M059J (cell line): ENCODE measurements around the gene OVCH2. TPM values are rescaled to one million over a fixed set of nuclear protein-coding genes. Genes with fewer than 3 reads are reported as not detected.
"Not testable (repeated sequence)": the region's sequence is repeated elsewhere in the genome, so short reads cannot be mapped to it uniquely, and the experiment has no call there.

Experiments
- DNase-seq: peaks from one replicate; pipeline ENCODE4 v3.0.0-alpha.2; 2012; ENCODE audit warnings: low read depth
- total RNA-seq: library from RNA; depleted of rRNA; stranded (reverse); fragments of >200 nt; shearing (Covaris generic); gene quantifications from 2 replicates; pipeline ENCODE4 v1.2.3, GENCODE V29; 2014; rRNA removed

The OVCH2 gene, protein sequence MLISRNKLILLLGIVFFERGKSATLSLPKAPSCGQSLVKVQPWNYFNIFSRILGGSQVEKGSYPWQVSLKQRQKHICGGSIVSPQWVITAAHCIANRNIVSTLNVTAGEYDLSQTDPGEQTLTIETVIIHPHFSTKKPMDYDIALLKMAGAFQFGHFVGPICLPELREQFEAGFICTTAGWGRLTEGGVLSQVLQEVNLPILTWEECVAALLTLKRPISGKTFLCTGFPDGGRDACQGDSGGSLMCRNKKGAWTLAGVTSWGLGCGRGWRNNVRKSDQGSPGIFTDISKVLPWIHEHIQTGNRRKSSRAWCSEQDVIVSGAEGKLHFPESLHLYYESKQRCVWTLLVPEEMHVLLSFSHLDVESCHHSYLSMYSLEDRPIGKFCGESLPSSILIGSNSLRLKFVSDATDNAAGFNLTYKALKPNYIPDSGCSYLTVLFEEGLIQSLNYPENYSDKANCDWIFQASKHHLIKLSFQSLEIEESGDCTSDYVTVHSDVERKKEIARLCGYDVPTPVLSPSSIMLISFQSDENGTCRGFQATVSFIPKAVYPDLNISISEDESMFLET
- 0.57 TPM in 1 of 2 replicates, not detected in the other for total RNA-seq

DNA sequence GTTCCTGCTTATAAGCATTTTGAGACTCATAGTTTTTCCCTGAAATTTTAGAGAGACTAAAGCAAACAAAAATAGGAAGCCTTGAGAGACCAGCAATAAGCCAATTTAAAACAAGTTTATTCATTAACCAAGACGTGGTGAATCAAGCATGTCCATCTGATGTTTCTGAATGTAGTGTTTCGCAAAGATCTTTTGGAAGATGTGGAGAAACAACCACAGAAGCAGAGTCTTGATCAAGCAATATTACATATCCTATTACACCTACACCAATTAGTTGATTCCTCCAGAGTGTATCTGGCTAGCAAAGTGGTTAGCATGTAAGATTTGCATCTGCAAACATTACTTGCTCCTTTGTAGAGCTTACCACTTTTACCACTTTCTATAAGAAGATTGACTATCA, at the start of gene OVCH2:
Gene OVCH2, minus strand, starts transcription at position 101 of the 400 bp plus-strand sequence. Its CDS starts 83 bp downstream, at position 18.
- DNase-seq = no peak

DNA sequence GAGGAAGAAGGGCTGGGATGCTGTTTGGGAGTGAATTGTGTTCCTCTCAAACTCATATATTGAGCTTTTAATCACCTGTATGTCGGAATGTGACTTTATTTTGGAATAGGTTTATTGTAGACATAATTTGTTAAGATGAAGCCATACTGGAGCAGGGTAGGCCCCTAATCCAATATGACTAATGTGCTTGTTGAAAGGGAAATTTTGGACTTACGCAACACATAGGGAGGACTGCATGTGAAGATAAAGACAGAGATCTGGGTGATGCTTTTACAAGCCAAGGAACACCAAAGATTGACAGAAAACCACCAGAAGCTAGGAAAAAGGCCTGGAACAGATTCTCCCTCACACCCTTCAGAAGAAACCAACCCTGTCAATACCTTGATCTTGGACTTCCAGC, 43.2 kb upstream of the OVCH2 start:
- DNase-seq = peak; percentile 34

DNA sequence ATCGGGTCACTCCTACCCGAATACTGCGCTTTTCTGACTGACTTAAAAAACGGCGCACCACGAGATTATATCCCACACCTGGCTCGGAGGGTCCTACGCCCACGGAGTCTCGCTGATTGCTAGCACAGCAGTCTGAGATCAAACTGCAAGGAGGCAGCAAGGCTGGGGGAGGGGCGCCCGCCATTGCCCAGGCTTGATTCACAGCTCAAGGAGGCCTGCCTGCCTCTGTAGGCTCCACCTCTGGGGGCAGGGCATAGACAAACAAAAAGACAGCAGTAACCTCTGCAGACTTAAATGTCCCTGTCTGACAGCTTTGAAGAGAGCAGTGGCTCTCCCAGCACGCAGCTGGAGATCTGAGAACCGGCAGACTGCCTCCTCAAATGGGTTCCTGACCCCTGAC, 28.5 kb upstream of the OVCH2 start:
- not testable (repeated sequence) for DNase-seq

DNA sequence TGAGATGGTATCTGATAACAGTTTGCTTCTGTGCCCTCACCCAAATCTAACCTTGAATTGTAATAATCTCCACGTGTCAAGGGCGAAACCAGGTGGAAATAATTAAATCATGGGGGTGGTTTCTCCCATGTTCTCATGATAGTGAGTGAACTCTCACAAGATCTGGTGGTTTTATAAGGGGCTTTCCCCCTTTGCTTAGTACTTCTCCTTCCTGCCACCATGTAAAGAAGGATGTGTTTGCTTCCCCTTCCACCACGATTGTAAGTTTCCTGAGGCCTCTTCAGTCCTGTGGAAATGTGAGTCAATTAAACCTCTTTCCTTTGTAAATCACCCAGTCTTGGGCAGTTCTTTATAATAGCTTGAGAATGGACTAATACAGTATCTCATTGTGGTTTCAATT, 8.5 kb upstream of the OVCH2 start:
- no peak for DNase-seq

DNA sequence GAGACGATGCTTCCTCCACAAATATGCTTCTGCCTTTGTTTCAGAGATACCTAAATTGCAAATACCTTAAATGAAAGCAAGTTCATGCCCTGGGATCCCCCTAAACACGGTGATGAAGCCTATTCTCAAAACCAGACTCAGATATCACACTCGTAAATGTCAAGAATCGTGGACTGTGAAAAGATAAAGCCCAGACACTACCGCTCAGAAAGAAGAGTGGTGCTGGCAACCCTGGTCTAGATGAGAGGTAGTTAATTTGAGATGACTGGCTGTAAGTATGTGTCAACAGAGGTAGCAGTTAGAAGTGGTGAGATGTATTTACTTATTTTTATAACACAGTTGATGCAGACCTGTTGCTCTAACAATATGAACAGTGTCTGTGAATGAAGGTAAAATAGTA, 2.5 kb downstream of the OVCH2 start:
- no peak for DNase-seq

DNA sequence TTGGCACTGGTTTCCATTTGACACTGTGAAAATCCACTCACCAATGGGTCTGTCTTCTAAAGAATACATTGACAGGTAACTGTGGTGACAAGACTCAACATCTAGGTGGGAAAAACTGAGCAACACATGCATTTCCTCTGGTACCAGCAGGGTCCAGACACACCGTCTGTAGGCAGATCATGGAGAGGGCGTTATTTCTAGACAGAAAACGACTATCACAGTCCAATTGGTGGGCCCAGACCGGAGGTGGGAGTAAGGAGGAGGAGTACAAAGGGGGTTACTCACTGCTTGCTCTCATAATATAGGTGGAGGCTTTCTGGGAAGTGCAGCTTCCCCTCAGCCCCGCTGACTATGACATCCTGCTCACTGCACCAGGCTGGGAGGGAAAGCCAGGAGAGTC, 9.9 kb downstream of the OVCH2 start:
- no peak for DNase-seq

DNA sequence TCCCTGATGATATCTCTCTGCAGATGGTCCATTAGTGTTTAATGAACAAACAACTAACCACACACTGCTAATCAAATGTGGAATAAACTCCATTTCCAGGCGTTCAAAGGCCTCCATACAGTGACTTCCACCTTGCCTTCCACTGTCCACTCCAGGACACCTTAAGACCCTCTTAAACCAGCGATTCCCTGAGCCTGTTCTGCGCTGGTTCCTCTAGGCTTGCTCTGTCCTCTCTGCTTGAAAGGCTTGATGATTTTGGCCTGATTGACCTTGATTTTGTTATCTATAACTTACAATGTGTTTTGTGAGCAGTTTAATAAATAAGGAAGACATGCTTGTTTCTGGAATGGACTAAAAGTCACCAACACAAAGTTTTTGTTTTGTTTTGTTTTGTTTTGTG, 12.0 kb downstream of the OVCH2 start:
- no peak for DNase-seq

GRCh38 chr11:7692426-7692825, 13.9 kb downstream of the OVCH2 start:
- no peak for DNase-seq

DNA sequence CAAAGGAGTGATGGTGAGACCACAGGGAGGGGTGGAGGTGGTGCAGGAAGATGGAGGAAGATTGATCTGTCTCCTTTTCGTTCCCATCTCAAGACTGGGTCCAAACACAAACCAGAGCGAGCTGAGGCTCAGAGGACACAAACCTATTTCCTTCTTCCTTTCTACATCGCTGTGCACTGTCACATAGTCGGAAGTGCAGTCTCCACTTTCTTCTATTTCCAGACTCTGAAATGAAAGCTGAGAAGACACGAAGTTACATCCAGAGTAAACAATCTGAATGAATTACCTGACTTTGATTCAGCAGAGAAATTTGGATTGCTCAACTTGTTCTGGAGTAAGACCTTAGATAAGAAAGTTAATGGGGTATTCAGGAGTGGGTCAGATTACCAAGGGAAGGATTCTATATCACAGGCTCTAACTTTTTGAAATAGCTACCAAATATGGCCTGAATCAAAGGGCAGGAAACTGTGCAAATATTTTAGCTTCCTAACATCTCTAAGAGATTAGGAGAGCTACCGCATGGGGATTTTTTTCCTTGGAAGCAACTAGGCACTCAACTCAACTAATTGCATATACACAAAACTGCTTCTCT, 14.4 kb downstream of the OVCH2 start:
- no peak for DNase-seq

DNA sequence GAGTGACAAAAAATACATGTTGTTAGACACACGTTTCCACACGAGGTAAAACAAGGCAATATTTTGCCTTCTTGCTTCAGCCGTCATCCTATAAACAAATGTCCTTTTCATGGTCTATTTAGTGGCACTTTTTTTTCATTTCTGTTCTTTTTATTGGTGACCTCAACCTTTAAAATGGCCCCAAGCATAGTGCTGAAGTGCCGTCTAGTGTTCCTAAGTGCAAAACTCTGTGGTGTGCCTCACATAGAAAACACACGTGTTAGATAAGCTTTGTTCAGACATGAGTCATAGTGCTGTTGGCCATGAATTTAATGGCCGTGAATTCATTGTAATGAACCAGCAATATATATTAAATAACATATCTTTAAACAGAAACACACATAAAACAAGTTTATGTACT, 15.6 kb downstream of the OVCH2 start:
- peak; percentile 83 for DNase-seq

GRCh38 chr11:7689239-7689638, 17.0 kb downstream of the OVCH2 start:
- DNase-seq = no peak

GRCh38 chr11:7688238-7688826, 17.9 kb downstream of the OVCH2 start:
- DNase-seq = peak; percentile 21

GRCh38 chr11:7687386-7687785, 18.9 kb downstream of the OVCH2 start:
- no peak for DNase-seq

DNA sequence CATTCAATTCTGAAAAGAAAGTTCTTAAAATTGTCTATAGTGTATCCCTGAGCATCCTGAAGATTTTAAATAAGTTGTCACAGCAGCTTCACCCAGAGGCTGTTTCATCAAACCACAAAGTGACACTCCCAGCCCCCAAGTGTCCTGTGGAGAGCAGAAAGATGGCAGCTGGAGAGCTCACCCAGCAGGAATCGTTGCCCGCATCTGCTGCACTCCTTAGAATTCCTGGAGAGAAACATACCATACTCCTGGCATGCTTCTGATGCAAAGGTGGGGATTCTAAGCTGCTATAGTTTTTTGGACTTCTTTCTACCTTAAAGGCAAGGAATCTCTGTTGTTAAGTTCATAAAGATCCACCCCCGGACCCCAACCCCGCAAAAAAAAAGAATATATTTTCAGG, 19.5 kb downstream of the OVCH2 start:
- DNase-seq = no peak

GRCh38 chr11:7683571-7683970, 22.7 kb downstream of the OVCH2 start:
- DNase-seq = no peak

GRCh38 chr11:7677796-7678201, 28.5 kb downstream of the OVCH2 start:
- peak; percentile 34 for DNase-seq

- DNase-seq = peak; percentile 93
Measured at GRCh38 chr11:7677071-7677470, 29.2 kb downstream of the OVCH2 start.

- no peak for DNase-seq
Measured at GRCh38 chr11:7675631-7676030, 30.6 kb downstream of the OVCH2 start.

- no peak for DNase-seq
Measured at GRCh38 chr11:7673724-7674434, 32.4 kb downstream of the OVCH2 start.

DNA sequence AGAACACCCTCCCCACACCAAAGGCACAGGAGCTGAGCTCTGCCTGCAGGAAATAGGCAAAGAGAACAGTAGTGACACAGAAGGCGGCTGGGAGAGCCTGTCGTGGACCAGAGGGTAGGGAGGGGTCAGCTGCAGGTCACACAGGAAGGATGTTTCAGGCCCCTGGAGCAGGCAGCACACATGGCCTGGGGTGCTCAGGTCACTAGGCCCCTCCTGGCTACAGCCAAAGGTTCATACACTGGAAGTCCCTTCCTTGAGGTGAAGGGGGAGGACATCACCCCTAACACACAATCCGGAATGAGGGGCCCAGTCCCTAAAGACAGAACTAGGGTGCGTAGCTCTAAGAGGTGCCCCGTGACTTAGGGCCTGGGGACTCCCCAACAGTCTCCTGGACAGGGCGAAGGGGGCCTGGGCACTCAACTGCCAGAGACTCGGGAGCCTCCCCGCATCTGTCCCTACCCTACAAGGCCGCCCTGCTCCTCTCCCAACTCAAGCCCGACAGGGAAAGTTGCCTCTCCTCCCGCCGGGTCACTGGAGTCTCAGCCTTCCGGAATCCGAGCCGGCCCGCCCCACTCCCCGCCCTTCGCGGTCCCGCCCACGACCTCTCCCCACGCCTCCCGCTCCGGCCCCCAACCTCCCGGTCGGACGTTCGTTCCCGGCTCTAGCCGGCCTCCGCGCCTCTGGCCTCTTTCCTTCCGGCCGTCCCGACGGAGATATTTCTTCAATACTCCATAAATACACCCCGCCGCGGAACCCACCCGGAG, 33.1 kb downstream of the OVCH2 start, which contains the start of gene CYB5R2:
Gene CYB5R2, minus strand, starts transcription at position 541 of the 764 bp plus-strand sequence. CDS start 675 bp downstream, outside the sequence.
- peak; percentile 38 for DNase-seq
